CD4-positive, alpha-beta T cell treated with Interleukin-10 for 1 hour (primary cell): ENCODE results near the gene EPB41L2.

Source experiments
- DNase-seq: peaks from one replicate; pipeline ENCODE4 v3.0.0-alpha.2; 2020

The EPB41L2 gene

GRCh38 chr6:131061041-131061750, 1.8 kb downstream of the EPB41L2 start:
- no peak for DNase-seq

GRCh38 chr6:131060311-131060710, 2.7 kb downstream of the EPB41L2 start:
- DNase-seq, result no peak

DNA sequence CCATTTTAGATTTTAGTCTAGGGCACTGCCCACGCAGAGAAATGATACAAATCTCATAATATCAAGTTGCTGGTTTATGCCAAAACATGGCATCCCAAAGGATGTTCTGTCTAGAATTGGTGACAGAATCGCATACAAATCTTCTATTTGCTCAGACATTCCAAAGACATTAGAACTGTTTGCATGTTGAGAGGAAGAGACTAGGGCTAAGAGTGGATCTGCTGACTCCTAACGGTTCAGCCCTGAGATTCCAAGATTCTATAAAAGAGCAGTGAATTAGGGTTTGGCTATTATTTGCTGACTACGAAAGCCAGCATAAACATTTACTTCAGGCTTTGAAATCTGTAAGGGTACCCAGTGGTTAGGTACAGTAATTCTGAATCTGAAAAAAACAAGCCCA, 3.6 kb downstream of the EPB41L2 start:
- no peak for DNase-seq

- DNase-seq, result no peak
These were observed 4.8 kb downstream of the EPB41L2 start for GRCh38 chr6:131058236-131058635.

GRCh38 chr6:131054392-131055250, 8.4 kb downstream of the EPB41L2 start:
- DNase-seq, result no peak

GRCh38 chr6:131053546-131054240, 9.4 kb downstream of the EPB41L2 start:
- DNase-seq, result no peak

DNA sequence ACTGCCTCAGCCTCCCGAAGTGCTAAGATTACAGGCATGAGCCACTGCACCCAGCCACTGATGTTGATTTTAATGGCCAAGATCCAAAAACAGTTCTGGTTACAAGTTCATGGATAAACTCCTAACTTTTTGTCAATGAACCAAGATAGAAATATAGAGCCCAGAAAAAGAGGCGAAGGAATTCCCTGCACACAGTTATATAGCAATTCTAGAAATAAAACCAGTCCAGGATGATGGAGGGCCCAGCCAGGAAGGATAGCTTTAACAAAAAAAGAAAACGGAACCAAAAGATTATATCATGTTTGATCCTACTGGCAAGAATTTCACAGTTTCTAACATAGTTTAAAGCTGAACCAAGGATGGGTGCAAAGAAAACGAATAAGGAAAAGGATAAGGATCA, 10.9 kb downstream of the EPB41L2 start:
- DNase-seq, result no peak

- no peak for DNase-seq
These were observed 11.7 kb downstream of the EPB41L2 start for GRCh38 chr6:131051341-131051740.

GRCh38 chr6:131049608-131050007, 13.4 kb downstream of the EPB41L2 start:
- no peak for DNase-seq

DNA sequence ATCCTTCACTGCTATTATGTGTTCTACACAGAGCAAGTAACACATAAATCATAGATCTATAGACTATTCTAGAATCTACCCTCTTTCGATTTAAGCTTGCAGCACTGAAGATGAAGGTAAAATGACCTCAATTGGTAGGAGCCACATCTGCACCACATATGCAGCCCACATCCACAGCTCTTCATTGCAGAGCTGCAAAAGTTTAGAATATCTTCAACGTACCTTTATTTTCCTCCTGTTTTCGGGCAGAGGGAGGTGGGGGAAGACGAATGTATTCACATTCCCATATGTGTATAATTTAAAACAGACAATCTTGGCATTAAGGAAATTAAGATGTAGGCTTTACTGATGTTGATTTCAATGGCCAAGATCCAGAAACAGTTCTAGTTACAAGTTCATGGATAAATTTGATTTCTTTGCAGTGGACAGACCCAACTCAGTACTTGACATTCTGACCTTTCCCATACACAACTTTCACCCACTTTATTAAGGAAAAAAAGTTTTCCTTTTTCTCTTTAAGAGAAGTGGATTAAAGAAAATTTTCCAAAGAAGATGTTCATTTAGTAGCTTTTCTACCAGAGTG, 14.0 kb downstream of the EPB41L2 start:
- no peak for DNase-seq

GRCh38 chr6:131048459-131048858, 14.6 kb downstream of the EPB41L2 start:
- DNase-seq, result no peak

DNA sequence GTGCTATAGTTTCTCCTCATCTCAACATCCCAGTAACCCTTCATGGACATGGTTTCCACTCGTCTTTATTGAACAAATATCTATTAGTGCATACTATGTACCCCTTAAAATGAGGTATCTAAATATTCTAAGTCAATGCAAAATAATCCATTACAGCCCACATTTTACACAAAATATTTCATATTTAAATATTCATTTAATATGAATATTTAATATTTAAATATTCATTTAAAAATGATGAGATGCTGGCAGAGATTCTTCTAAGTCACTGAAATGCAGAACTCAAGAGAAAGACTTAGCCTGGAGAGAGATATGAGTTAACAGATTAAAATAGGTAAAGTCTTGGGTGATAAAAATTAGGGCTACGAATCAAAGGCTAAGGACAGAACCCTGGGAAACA, 17.9 kb downstream of the EPB41L2 start:
- no peak for DNase-seq

GRCh38 chr6:131043902-131044447, 19.1 kb downstream of the EPB41L2 start:
- no peak for DNase-seq

GRCh38 chr6:131042664-131043063, 20.4 kb downstream of the EPB41L2 start:
- no peak for DNase-seq

DNA sequence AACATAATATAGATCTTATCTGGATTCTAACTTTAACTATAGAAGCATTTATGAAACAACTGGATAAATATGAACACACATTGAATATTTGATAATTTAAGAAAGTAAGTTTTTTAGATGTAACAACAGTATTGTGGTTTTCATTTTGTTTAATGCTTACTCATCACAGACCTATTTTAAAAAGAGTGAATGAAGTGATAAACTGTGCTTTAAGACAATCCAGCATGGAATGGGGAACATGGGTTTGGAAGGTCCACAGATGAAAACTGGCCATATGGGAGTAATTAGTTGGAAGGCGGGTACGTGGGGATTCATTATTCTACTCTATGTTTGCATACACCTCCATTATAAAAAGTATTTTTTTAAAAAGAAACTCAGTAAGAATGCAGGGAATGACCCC, 21.2 kb downstream of the EPB41L2 start:
- no peak for DNase-seq

DNA sequence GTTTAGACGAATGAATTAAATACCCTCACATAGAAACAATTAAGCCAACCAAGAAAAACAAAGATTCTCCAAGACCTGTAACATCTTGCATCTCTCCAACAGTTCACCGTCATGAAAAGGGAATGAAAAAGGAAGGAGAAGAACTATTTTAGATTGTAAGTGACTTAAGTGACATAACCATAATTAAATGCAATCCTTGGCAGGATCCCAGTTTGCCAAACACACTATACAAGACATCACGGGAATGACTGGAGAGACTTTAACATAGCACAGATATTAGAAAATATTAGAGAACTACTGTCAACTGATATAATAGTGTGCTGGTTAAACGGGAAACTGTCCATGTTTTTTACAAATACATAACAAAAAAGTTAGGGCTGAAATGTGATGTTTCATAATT, 22.2 kb downstream of the EPB41L2 start:
- DNase-seq, result no peak

- no peak for DNase-seq
These were observed 23.7 kb downstream of the EPB41L2 start for GRCh38 chr6:131039345-131039680.

DNA sequence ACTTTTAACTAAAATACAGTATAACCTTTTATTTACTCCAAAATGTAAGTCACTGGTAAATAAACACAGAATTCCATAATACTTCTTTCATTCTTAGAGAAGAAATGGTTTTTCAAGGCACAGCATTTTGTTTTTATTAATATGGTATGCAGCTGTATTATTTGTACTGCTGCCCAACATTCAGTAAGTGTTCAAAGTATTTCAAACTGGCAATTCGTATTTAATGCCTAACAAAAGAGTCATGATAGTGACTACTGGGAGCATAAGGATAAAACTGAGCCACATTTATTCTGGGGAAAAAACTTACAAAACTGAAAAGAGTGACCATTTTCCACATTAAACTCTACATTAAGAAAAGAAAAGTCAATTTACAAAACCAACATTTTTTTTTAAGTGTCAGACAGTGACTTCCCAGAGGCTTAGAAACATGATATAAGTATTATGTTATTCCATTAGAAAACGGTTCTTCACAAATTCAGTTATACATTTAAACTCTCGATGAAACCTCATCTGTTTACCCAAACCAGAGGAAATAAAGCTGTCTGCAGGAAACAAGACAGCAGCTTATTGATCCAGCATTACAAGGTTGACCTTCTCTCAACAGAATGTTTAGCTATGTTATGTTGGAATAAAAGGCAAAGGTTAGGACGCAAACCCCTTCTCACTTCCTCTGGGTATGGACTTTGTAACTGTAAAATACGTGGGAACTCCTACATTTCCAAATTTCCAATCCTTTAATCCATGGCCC, 24.3 kb downstream of the EPB41L2 start:
- no peak for DNase-seq

DNA sequence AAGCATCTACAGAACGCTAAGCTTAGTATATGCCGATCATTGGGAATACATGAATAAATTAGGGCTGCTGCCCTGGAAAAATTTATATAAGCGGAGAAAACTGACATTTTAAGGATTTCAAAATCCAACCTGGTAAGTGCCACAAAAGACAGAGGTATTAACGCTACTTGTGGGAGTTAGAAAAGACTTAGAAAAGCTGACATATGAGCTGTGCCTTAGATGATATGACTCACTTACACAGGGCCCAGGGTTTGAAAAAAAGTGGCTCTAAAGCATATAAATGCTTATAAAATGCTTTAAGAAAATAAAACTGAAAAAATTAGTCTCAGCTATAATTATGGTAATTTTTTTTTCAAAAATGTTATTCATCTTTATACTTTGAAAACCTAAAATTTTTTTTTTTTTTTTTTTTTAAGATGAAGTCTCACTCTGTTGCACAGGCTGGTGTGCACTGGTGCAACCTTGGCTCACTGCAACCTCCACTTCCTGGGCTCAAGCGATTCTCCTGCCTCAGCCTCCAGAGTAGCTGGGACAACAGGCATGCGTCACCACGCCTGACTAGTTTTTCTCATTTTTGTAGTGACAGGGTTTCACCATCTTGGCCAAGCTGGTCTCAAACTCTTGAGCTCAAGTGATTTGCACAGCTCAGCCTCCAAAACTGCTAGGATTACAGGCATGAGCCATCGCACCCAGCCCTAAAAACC, 25.7 kb downstream of the EPB41L2 start:
- DNase-seq, result no peak

GRCh38 chr6:131036601-131037000, 26.4 kb downstream of the EPB41L2 start:
- no peak for DNase-seq

DNA sequence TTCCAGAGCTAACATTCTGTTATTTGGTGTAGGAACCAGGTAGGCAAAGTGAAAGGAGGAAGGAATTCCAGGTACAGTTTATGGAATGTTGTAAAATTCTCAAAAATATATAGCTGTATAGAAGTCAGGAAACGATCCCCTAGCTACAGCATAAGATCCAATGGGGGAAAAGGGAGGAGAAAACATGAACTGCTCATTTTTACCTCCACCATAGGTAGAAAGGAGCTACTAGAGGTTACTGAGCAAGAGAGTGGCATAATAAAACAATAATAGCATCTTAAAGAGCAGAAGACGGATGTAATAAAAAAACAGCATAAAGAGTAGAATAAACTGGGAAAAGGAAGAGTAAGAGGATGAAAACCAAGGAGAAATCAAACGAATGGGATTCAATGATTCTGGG, 26.9 kb downstream of the EPB41L2 start:
- DNase-seq, result no peak

- no peak for DNase-seq
These were observed 27.5 kb downstream of the EPB41L2 start for GRCh38 chr6:131035582-131035981.
